Prostate gland (tissue), 2 donors: ENCODE measurements around the gene MYCBP. TPM values are rescaled to one million over a fixed set of nuclear protein-coding genes. Genes with fewer than 3 reads are reported as not detected.
"Not testable (repeated sequence)": the region's sequence is repeated elsewhere in the genome, so short reads cannot be mapped to it uniquely, and the experiment has no call there.

ENCODE experiments used
- DNase-seq: peaks from one replicate; pipeline ENCODE4 v3.0.0-alpha.2; 2019; ENCODE audit warnings: low spot score
- H3K27ac ChIP-seq, 2 donors: fragments of 200-600 bp; sonication (generic); 2 replicates each; pipeline ENCODE4 v1.5.1; 2017 to 2019
- H3K27me3 ChIP-seq: fragments of 200-600 bp; sonication (generic); replicated peaks from 2 replicates; pipeline ENCODE4 v1.5.1; 2019; ENCODE audit not compliant: insufficient read depth
- H3K36me3 ChIP-seq, 2 donors: fragments of 200-600 bp; sonication (generic); 1 replicate in 1 of 2; 2 replicates in 1 of 2; pipeline versions ENCODE4 v1.5.1 to v1.8.1; 2017 to 2019
- H3K4me1 ChIP-seq: fragments of 200-600 bp; sonication (generic); replicated peaks from 2 replicates; pipeline ENCODE4 v1.5.1; 2019
- H3K4me3 ChIP-seq, 2 donors: fragments of 200-600 bp; sonication (generic); 2 replicates each; pipeline ENCODE4 v1.5.1; 2017 to 2019
- H3K9me3 ChIP-seq: fragments of 200-600 bp; sonication (generic); 2 replicates; pipeline ENCODE4 v1.5.1; 2017
- POLR2A ChIP-seq: fragments of 450-650 bp; IDR thresholded peaks from one replicate; pipeline ENCODE4 v1.6.1; 2016; ENCODE audit warnings: antibody characterized with exemption, mild to moderate bottlenecking
- POLR2AphosphoS5 ChIP-seq: sonication (generic); formaldehyde crosslinking; IDR thresholded peaks from one replicate; pipeline ENCODE4 v1.6.1; 2017; ENCODE audit warnings: antibody characterized with exemption
- WGBS: methylation state at CpG from one replicate; pipeline ENCODE4 v1.1.5; 2018; 5-methylcytosine and 5-hydroxymethylcytosine counted together
- intact Hi-C: fragments of 100-400 bp; cut with DNase I; formaldehyde crosslinking; loops from one replicate; pipeline ENCODE4 v1.14.2; 2022
- total RNA-seq, 2 donors: library from RNA; depleted of rRNA; stranded (reverse); fragments of >200 nt; gene quantifications; one replicate each; pipeline ENCODE4 v1.1.0, GENCODE V29; 2016
- TF ChIP-seq, protein P1 (sequence below), 4 experiments: fragments of 200-600 bp in 2 of 4; fragments of 450-650 bp in 2 of 4; sonication (generic) in 2 of 4; IDR thresholded peaks; 1 replicate in 3 of 4; 2 replicates in 1 of 4; pipeline ENCODE4 v1.5.1; 2016 to 2019; ENCODE audit warnings: antibody characterized with exemption in 4 of 4, mild to moderate bottlenecking in 2 of 4, moderate library complexity in 2 of 4

The MYCBP gene
- total RNA-seq, 2 donors from 2014 or later = 25.7 to 45.9 TPM

DNA sequence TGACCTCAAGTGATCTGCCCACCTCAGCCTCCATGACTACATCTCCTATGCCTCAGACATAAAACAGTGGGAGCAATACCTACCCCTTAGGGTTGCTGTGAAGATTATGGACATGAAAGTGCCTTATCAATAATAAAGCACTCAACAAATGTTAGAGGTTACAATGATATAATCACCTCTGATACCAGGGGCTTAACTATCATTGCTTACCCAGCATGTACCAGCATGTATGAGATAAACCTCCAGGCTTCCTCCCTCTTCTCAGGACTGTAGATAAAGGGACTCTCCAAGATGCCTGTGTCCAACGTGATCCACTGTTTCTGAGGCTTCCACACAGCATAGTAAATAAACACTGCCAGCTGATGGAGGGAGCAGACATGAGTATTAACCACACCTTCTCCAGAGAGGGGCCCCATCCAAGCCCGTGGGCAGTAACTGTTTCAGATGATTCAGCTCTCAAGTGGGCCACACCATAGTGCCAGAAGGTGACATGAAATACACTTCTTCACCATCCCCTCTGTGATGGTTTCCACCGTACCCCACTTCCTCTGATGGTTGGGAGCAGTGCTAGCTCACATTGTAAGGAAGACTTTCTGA lies 42.3 kb upstream of the MYCBP start:
- H3K27ac ChIP-seq = no peak overlapping the region
- no peaks in the 10 kb centered on the region for H3K27me3 ChIP-seq
- no peaks in the 10 kb centered on the region for H3K9me3 ChIP-seq
- TF ChIP-seq, protein P1, sequence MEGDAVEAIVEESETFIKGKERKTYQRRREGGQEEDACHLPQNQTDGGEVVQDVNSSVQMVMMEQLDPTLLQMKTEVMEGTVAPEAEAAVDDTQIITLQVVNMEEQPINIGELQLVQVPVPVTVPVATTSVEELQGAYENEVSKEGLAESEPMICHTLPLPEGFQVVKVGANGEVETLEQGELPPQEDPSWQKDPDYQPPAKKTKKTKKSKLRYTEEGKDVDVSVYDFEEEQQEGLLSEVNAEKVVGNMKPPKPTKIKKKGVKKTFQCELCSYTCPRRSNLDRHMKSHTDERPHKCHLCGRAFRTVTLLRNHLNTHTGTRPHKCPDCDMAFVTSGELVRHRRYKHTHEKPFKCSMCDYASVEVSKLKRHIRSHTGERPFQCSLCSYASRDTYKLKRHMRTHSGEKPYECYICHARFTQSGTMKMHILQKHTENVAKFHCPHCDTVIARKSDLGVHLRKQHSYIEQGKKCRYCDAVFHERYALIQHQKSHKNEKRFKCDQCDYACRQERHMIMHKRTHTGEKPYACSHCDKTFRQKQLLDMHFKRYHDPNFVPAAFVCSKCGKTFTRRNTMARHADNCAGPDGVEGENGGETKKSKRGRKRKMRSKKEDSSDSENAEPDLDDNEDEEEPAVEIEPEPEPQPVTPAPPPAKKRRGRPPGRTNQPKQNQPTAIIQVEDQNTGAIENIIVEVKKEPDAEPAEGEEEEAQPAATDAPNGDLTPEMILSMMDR (IDR thresholded peaks at IDR 0.05) = no peak
- TF ChIP-seq POLR2A = no peak
- TF ChIP-seq POLR2AphosphoS5 = no peak
- H3K4me1 ChIP-seq = no peaks in the 10 kb centered on the region
- no peak for DNase-seq
- H3K4me3 ChIP-seq = no peak overlapping the region
- no peaks in the 10 kb centered on the region for H3K36me3 ChIP-seq
- intact Hi-C loops = no loop called here
- WGBS = 50% methylated on average over 3 of the region's 3 CpGs

DNA sequence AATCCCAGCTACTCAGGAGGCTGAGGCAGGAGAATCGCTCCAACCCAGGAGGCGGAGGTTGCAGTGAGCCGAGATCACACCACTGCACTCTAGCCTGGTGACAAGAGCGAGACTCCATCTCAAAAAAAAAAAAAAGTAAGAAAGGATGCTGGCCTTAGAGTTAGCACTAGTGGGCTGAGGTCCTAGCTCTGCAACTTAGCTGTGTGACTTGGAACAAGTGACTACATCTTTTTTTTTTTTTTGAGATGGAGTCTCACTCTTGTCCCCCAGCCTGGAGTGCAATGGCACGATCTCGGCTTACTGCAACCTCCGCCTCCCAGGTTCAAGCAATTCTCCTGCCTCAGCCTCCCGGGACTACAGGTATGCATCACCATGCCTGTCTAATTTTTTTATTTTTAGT lies 41.8 kb upstream of the MYCBP start:
- H3K27ac ChIP-seq, intact Hi-C loops, H3K4me3 ChIP-seq, H3K4me1 ChIP-seq, H3K36me3 ChIP-seq, H3K9me3 ChIP-seq, H3K27me3 ChIP-seq, DNase-seq: not testable (repeated sequence)
- 95% methylated on average over 8 of the region's 8 CpGs for WGBS

DNA sequence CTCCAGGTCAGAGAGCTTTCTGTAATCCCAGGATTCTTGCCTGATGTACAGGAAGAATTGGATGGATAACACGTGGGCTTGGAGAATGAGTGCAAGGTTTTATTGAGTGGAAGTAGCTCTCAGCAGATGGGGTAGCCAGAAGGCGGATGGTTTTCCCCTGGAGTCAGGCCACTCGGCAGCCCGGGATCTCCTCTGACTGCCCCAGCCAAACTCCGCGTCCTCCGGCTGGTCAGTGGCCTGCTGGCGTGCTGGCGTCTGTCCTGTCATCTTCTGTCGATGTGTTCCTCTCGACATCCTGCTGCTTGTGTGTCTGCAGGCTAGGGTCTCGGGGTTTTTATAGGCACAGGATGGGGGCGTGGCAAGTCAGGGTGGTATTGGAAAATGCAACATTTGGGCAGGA lies 35.7 kb upstream of the MYCBP start:
- Histone ChIP-seq H3K36me3 (no peaks in the 10 kb centered on the region), H3K27ac (no peak overlapping the region), H3K9me3 (no peaks in the 10 kb centered on the region), H3K27me3 (no peaks in the 10 kb centered on the region), H3K4me1 (no peaks in the 10 kb centered on the region), H3K4me3 (no peak overlapping the region)
- no peak for DNase-seq
- WGBS = 79% methylated on average over 11 of the region's 13 CpGs
- intact Hi-C loops = no loop called here
- TF ChIP-seq POLR2AphosphoS5 (no peak), POLR2A (no peak)
- TF ChIP-seq, protein P1 (IDR thresholded peaks at IDR 0.05) = no peak

DNA sequence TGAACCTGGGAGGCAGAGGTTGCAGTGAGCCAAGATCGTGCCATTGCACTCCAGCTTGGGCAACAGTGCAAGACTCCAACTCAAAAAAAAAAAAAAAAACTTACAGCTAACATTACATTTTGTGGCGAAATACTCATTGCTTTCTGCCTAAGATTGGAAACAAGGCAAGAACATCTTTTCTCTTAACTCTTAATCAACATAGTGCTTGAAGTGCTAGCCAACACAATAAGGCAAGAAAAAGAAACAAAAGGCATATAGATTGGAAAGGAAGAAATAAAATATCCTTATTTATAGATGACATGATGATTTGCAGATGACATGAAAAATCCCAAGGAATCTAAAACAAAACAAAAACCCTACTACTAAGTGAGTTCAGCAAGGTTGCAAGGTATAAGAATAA lies 32.8 kb upstream of the MYCBP start:
- H3K4me3 ChIP-seq = no peak overlapping the region
- 95% methylated on average over 2 of the region's 2 CpGs for WGBS
- TF ChIP-seq, protein P1 (IDR thresholded peaks at IDR 0.05) = no peak
- TF ChIP-seq POLR2A (no peak), POLR2AphosphoS5 (no peak)
- no peaks in the 10 kb centered on the region for H3K4me1 ChIP-seq
- DNase-seq = no peak
- H3K27ac ChIP-seq = no peak overlapping the region
- no peaks in the 10 kb centered on the region for H3K9me3 ChIP-seq
- intact Hi-C loops = no loop called here
- H3K27me3 ChIP-seq = no peaks in the 10 kb centered on the region
- H3K36me3 ChIP-seq = no peaks in the 10 kb centered on the region

DNA sequence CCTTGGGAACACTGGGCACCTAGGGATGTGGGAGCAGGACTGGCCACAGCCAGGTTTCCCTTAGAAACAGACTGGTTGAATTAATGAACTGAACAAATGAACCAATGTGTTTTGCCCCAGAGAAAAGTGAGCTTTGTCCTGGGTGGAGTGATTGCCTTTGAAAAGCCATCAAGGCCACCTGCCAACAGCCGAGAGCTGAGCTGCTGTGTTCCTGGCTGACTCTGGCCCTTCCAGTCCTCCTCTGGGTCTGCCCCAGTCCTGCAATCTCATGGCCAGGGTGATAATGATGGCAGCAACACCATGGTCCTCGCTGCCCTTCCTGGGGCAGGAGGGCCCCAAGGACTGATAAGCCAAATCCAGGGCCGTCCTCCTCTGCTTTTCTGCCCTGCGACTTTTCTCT lies 26.4 kb upstream of the MYCBP start:
- no peak overlapping the region for H3K27ac ChIP-seq
- H3K4me3 ChIP-seq = no peak overlapping the region
- no peaks in the 10 kb centered on the region for H3K36me3 ChIP-seq
- TF ChIP-seq POLR2AphosphoS5 (no peak), POLR2A (no peak)
- TF ChIP-seq, protein P1 (IDR thresholded peaks at IDR 0.05) = no peak
- H3K27me3 ChIP-seq = no peaks in the 10 kb centered on the region
- WGBS = 88% methylated on average over 4 of the region's 4 CpGs
- no peaks in the 10 kb centered on the region for H3K9me3 ChIP-seq
- H3K4me1 ChIP-seq = no peaks in the 10 kb centered on the region
- DNase-seq = no peak
- intact Hi-C loops = no loop called here
